Activated CD8-positive, alpha-beta memory T cell treated with anti-CD3 and anti-CD28 coated beads, Interleukin-2, amount 50 U/mL, for 4 hours (primary cell): ENCODE data around the gene ABR.
"Not testable (repeated sequence)": the region's sequence is repeated elsewhere in the genome, so short reads cannot be mapped to it uniquely, and the experiment has no call there.

ENCODE experiments used
- DNase-seq: peaks from one replicate; pipeline ENCODE4 v3.0.0-alpha.2; 2020

ABR gene

DNA sequence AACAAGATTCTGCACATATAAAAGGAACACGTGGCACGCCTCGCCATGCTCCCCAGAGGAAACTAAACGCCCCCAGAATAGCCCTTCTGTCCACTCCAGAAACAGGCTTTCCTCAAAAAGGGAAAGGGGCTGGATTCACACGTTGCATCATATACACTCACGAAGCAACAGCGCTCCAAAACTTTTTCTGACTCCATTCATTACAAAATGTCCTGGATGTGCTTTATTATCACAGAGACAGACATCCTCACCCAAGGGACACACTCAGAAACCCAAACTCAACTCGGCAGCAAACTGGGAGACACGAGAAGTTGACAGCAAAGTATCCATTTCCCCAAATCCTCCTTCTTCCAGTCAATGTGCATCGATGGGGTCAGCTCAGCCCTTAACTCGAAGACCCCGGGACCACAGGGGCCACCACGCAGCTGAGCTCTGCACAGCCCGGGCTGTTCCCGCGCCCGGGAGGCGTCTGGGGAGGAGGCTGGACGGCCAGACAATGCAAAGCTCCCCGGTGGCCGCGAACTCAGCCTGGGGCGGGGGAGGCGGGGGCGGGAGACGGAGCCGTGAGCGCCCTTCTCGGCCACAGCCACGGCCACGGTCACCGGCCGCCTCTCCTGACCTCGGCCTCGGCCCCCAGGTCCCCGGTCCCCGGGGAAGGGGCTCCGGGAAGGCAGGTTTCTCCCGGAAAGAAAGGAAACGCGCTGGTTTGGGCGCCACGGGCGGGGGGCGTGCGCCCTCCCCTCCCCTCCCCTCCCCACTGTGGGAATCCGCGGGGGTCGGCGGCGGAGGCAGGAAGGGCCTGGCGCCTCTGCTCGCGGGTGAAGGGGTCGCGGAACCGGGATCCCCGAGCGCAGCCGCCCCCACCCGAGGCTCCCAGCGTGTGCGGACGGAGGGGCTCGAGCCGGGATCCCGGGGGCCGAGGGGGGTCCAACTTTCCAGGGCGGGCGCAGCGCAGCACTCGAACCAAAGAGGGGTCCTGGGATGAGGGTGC, 201.4 kb downstream of the ABR start:
- no peak for DNase-seq

DNA sequence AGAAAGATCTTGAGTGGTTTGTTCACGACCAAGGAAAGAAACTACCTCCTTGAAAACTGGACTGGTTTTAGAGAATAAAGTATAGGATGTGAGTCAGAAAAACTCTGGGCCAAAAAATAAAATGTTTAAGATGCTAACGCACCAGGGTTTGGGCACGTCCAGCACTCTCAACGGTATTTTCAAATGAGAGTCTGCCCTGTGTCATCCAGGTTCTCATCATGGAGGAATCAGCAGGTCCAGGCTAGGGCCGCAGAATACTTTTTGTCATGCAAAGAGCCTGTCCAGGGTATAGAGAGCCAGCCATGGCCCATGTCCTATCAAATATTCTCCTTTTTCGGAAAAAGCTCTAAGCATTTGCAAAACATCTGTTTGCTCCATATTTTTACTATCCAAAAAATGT, 202.6 kb downstream of the ABR start:
- DNase-seq = no peak

DNA sequence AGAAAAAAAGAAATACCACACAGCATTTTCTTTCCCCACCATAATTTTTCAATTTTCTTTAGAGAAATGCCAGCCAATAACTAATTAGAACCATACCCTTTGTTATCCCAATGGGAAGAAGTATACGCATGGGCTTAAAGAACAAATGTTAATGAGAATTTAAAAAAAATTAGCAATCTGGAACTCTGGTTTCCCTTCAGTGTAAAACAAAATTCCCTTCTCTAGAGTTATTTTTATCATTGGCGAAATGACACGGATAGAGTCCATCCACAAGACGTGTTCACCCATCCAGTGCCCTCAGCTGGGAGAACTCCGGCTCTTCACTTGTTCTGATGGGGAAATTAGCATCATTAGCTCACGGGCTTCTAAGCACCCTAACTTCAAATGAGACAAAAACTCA, 203.5 kb downstream of the ABR start:
- DNase-seq = no peak

DNA sequence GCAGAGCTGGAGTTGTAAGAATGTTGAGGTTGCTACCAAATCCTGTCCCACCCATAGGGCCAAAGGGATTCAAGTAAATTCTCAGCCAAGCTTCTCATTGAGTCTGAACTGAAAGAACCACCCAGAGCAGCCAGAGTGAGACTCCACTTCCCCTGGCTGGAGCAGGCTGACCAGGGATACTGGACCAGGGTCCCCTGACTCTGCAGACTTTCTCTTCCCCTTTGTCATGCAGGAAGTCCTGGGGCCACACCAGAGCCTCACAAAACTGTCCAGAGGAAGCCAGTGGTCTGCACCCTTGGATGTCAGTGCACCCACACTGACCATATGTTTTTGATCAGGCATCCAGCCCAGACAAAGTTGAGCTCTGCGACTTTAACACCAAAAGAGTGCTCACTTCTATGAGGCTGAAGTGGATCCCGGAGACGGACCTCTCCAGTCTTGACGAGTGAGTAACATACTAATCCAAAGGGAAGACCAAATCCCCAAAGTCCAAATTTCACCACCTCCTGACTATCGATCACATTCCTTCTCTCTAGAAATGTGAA, 204.3 kb downstream of the ABR start:
- DNase-seq = no peak

DNA sequence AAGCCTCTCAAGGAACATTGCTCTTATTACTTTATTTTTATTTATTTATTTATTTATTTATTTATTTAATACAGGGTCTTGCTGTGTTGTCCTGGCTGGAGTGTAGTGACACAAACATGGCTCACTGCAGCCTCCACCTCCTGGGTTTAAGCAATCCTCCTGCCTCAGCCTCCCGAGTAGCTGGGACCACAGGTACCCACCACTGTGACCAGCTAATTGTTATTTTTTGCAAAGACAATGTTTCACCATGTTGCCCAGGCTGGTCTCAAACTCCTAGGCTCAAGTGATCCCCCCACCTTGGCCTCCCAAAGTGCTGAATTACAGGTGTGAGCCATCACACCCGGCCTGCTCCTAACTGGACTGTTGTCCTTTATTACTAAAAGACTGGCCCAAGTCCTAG, 205.0 kb downstream of the ABR start:
- not testable (repeated sequence) for DNase-seq

DNA sequence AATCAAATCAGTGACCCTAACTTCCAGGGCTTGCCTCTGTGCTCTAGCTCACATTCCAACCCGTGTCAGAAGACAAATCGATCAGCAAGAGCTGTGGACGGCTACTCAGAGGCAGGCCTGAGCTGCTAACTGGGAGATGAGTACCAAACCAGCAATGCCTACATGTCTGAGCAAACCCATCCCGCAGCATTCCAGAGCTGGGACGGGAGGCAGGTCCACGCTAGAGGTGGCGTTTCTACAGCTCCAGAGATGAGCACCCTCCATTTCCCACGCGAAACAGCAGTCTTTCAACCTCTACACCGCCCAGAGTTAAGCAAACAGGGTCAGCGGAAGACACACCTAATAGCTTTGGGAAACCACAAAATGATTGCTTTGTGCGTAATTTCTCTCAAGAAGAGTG, 206.7 kb downstream of the ABR start:
- DNase-seq = no peak

DNA sequence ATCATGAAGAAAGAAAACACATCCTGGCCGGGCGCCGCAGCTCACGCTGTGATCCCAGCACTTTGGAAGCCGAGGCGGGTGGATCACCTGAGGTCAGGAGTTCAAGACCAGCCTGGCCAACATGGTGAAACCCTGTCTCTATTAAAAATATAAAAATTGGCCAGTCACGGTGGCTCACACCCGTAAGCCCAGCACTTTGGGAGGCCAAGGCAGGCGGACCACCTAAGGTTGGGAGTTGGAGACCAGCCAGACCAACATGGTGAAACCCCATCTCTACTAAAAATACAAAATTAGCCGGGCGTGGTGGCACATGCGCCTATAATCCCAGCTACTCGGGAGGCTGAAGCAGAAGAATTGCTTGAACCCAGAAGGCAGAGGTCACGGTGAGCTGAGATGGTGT, 207.9 kb downstream of the ABR start:
- DNase-seq = not testable (repeated sequence)

DNA sequence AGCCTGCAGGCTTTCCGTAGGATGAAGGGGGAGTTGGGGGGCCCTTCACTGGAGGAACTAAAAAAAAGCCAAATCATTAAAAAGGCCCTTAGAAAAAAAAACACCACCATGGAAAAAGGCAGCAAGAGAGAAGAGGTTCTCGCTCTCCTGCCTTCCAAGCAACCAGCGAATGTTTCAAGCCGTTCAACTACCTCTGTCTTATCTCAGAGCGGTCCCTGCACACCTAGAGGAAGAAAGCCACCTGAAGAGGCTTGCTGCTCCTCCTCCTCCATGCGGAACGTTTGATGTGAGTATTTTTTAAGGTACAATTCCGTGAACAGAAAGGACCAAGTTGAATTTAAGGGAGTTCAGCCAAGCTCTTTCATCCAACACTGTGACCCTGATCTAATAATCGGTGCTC, 209.4 kb downstream of the ABR start:
- no peak for DNase-seq

DNA sequence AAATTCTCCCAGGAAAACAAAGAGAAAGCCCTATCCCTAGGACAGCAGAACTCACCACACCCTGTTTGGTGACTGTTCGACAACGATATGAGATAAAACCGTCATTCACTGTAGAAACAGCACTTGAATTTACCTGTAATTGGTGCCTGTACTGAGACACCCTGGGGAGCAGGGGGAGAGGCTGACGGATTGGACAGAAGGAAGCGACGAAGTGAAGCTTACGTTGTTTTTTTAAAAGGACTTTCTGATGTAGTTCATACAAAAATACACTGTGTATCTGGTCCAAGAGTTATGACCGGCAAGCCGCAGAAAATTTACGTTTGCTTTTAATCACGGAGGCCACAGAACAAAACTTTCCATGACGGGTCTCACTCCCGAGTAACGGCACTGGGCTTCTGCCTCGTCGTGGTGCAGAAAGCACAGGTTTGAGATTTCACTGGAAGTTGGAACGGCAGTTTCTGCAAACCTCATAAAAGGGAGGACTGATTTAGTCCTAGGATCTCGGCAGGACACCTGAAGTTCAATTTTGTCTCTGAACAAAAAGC, 209.9 kb downstream of the ABR start:
- DNase-seq = no peak

DNA sequence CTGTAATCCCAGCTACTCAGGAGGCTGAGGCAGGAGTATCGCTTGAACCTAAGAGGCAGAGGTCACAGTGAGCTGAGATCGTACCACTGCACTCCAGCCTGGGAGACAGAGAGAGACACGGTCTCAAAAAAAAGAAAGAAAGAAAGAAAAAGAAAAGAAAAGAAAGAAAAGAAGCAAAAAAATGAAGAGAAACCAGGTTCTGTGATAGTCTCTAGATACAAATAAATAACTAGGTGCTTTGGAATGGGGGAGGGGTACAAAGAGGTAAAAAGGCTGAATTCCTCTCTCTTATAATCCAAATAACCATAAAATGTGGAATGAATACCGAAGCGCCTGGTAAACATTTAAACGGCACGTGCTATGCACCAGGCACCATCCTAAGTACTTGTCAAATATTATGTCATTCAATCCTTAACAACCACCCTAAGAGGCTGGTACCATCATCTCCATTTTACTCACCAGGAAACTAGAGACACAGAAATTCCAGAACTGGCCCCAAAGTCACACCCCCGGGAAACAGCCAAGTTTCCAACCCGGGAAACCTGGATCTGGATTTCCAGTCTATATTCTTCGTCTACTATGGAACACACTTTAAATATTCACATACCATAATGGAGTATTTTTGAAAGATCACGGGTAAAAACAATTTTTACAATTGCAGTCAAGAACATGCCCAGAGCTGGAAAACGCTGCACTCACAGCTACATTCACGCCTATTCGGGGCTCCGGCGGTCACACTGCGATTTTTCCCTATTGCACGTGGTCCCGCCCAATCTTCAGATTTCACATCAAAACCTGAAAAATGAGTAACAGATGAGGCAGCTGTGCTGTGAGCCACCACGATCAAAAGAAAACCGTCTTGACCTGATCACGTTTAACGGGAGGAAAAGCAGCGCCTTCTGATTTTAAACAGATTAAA, 210.7 kb downstream of the ABR start:
- DNase-seq = no peak

DNA sequence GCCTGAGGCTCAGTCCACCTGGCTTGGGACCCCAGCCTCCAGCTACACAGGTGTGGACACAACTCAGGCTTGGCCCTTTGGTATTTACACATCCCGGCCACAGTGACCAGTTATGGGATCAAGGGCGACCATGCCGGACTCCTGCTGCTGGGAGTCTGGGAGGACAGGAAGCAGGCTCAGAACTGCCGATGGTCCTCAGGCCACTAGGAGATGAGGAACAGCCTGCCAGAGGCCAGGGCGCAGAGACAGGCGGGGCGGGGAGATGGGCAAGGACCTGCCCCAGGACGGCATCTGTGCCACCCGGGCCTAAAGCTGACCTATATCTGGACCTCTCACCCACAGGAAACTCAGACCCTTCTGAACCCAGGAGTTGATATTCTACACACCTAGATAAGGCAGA, 212.7 kb downstream of the ABR start:
- DNase-seq = no peak

DNA sequence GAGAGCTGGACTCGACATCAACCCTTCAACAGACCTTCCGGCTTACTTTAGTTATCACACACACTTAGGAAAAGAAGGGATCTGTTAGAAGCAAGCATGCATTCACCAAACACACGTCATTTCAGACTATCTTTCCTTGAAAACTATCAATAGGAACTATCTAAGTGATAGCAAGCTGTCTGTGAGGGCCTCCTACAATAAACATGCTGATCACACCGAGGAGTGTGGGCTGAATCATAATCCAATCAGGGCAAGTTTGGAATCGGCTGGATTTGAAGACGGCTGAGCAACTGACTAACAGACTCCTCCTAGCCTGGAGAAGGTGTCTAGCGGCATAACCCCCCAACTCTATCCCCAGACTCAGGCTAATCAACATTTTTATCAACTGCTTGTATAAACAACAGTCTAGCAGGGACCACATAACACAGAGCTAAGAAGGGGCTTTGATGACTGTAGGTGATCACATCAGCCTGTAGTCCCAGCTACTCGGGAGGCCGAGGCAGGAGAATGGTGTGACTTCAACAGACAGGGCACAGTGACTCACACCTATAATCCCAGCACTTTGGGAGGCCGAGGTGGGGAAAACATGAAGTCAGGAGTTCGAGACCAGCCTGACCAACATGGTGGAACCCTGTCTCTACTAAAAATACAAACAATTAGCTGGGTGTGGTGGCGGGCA, 214.3 kb downstream of the ABR start:
- no peak for DNase-seq

DNA sequence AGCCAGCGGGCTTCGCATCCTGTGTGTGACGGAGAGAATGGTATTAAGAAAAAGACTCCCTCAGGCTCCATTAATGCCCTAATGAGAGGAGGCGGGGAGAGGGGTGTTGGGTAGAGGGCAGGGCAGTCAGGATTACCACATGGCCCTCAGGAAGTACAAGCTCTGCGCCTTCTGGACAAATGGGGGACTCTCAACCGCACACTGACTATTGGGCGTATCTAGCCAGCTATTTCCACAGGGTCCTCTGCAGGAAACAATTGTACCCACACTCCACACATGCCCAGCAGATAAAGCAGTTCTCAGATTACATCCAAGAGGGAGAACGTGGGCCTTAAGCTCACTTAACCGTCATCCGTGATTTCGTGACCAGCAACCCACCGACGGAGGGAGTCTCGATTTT, 214.9 kb downstream of the ABR start:
- DNase-seq = no peak

DNA sequence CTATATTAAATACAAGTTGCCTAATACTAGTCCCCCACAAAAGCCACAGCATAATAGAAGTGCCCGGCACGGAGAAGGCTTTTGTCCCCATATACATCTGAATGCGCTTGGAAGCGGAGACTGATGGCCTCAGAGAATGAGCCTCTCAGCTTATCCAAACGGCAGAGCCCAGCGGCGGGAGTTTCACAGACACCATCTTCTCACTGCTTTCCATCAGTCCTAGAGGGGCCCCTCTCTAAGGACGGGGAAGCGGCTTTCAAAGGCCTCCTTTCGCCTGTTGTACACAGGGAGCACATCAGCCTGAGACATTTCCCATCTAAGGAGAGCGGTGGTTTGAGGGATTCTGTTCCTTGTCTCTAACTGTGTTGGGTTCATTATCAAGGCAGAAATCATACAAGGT, 217.1 kb downstream of the ABR start:
- no peak for DNase-seq

DNA sequence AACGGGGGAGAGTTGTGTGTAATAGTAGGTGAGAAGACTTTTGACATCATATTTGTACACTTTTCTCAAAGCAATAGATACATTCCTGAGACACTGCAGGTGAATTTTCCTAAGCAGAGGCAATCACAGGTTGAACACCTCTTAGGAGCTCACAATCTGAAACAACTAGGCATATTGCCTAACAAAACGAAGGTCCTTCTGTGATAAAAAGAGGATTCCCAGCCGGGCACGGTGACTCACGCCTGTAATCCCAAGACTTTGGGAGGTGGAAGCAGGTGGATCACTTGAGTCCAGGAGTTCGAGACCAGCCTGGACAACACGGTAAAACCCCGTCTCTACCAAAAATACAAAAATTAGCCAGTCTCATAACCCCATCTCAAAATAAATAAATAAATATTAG, 217.6 kb downstream of the ABR start:
- DNase-seq = no peak

DNA sequence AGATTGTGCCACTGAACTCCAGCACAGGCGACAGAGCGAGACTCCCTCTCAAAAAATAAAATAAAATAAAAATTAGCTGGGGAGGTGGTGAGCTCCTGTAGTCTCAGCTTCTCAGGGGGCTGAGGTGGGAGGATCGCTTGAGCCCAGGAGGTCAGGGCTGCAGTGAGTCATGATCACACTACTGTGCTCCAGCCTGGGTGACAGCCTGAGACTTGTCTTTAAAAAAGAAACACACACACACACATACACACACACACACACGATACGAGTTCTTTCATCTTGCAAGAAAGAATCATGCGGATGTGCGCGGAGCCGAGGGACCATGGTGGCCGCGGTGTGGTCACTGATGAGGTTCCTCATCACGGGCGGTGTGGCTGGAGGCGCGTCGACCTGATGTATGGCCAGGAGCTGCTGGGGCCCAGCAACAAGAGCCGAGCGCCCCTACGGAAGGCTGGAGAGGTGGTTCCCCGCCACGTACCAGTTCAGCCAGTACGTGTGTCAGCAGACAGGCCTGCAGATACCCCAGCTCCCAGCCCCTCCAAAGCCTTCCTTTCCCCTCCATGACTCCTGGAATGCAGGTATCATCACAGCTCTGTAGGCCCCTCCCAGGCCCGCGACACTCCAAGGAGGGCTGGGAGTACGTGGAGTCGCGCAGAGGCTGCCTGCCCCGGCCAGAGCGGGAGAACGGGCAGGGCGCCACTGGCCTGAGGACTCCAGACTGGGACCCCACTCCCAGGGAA, 220.9 kb downstream of the ABR start:
- DNase-seq = no peak

DNA sequence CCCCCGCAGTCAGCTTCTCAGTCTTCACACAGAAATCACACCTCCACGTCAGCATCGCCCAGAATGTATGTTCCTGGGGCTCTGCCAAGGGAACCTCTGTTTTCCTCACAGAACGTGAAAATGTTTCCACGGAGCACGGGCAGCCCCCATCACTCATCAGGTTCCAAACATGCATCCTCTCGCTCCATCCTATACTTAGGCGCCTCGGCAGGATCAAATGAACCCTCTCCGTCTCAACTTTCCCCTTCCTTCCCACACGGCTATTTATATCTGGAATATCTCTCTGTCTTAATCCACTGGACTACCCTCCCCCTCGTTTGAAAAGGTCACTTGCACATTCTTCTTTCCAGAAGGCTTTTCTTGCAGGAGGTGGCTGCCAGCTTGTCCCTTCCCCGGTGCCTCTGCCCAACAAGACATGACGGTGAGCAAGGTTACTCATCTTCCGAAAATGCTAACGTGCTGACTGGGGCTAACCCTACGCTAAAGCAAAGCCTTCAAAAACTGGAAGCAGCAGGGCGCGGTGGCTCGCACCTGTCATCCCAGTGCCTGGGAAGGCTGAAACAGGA, 221.8 kb downstream of the ABR start:
- DNase-seq = no peak

DNA sequence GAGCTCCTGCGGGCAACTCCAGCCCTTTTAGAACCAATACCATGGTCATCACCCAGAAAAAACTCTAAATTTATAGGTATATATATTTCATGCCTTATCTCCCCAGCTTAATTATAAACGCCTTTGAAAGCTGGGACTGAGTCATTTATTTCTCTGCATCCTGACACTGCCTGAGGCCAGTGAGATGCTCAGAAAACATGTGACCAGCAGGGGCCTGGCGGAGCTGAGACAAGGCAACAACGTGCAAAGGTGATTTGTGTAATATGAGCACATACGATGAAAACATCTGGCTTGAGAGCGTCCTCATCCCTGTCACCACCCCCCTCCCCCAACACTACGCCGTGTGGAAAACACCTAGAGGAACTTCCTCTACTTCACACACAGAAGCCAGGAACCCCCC, 222.9 kb downstream of the ABR start:
- DNase-seq = no peak

DNA sequence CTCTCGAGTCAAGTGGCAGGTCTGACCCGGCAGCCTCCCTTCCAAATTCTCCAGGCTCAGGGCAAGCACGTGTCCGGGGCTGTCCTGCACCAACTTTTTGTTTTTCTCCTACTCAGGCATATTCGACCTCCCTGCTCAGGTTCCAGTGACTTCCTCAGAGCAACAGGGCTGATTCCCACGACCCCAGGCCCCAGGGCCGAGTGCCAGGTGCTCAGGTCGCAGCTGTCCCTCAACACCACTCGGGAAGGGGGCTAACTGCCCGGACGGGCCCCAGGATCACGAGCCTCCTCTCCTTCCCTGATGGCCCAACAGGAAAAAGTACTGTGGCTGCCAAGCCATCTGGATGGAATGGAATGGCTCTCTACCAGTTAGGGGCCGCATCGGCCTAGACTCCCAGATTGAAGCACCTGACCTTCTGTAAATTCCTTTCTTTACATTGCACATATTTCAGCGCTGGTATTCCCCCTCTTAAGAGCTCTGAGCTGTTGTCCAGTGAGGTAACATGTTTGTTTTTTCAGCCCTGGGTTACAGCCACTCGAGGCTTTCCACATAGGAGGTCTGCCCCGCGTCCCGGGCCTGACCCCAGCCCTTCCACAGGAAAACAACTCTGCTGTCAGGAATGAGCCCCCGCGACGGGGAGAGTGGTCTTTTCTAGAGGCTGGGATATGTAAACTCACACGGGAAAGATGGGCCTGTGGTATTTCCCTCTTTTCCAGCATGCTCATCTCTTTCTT, 225.2 kb downstream of the ABR start:
- no peak for DNase-seq

DNA sequence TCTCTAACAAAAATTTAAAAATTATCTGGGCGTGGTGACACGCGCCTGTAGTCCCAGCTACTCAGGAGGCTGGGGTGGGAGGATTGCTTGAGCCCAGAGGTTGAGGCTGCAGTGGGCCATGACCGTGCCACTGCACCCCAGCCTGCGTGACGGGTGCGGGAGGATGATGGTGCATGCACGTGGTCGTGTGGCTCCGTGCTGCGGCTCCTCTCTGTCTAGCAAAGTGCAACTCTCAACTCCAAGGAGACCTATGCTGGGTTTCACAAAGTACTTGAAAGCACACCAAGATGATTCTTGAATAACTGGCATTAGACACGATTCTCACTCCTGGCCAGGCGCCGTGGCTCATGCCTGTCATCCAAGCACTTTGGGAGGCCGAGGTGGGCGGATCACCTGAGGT, 226.0 kb downstream of the ABR start:
- no peak for DNase-seq
